HEK293T (cell line): ENCODE measurements around the gene IL2RG.

Experiments
- ARNT ChIP-seq: fragments of 450-650 bp; IDR thresholded peaks from 2 replicates; pipeline ENCODE4 v1.6.1; 2017; ENCODE audit warnings: mild to moderate bottlenecking
- BHLHE40 ChIP-seq: fragments of 450-650 bp; IDR thresholded peaks from 2 replicates; pipeline ENCODE4 v1.6.1; 2016; ENCODE audit warnings: mild to moderate bottlenecking, moderate library complexity, borderline replicate concordance
- CTBP1 ChIP-seq: fragments of 450-650 bp; IDR thresholded peaks from 2 replicates; pipeline ENCODE4 v1.6.1; 2016; ENCODE audit warnings: borderline replicate concordance
- FOXA1 ChIP-seq: fragments of 450-650 bp; IDR thresholded peaks from 2 replicates; pipeline ENCODE4 v1.6.1; 2016; ENCODE audit warnings: mild to moderate bottlenecking
- FOXM1 ChIP-seq: fragments of 450-650 bp; IDR thresholded peaks from 2 replicates; pipeline ENCODE4 v1.6.1; 2017; ENCODE audit warnings: mild to moderate bottlenecking, borderline replicate concordance
- HDGF ChIP-seq: fragments of 450-650 bp; IDR thresholded peaks from 2 replicates; pipeline ENCODE4 v1.6.1; 2017; ENCODE audit warnings: antibody characterized with exemption, borderline replicate concordance
- PKNOX1 ChIP-seq: fragments of 450-650 bp; IDR thresholded peaks from 2 replicates; pipeline ENCODE4 v1.6.1; 2016
- SP1 ChIP-seq: fragments of 450-650 bp; IDR thresholded peaks from 2 replicates; pipeline ENCODE4 v1.6.1; 2017
- SUZ12 ChIP-seq: fragments of 450-650 bp; IDR thresholded peaks from 2 replicates; pipeline ENCODE4 v1.6.1; 2016; ENCODE audit warnings: mild to moderate bottlenecking
- TARDBP ChIP-seq: fragments of 450-650 bp; IDR thresholded peaks from 2 replicates; pipeline ENCODE4 v1.6.1; 2016
- ZNF384 ChIP-seq: fragments of 450-650 bp; IDR thresholded peaks from 2 replicates; pipeline ENCODE4 v1.6.1; 2016

DNA sequence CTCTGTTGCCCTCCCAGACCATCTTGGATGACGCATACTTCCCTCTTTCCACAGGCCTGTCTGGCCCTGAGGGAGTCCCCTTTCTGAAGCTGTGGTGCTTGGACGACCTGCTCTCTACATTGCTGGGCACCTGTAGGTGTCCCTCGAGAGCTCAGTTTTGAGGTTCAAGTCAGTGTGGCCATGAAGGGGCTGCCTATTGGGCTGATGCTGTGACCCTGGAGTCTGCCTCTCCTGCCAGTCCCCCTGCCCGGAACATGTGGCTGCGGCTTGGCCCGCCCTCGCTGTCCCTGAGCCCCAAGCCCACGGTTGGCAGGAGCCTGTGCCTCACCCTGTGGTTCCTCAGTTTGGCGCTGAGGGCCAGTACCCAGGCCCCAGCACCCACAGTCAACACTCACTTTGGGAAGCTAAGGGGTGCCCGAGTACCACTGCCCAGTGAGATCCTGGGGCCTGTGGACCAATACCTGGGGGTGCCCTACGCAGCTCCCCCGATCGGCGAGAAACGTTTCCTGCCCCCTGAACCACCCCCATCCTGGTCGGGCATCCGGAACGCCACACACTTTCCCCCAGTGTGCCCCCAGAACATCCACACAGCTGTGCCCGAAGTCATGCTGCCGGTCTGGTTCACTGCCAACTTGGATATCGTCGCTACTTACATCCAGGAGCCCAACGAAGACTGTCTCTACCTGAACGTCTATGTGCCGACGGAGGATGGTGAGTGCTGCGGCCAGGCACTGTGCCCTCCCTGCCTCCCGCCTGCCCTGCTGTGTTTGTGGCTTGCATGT is 36.3 kb upstream of the IL2RG start:
- TF ChIP-seq ARNT (no peak), SUZ12 (no peak), PKNOX1 (no peak), ZNF384 (no peak), FOXA1 (no peak), BHLHE40 (no peak), FOXM1 (no peak), SP1 (no peak), CTBP1 (no peak), HDGF (no peak), TARDBP (no peak)
